Activated CD8-positive, alpha-beta T cell treated with anti-CD3 and anti-CD28 coated beads for 36 hours (primary cell): Measurements from ENCODE around the gene LAMA5. TPM values are rescaled to one million over a fixed set of nuclear protein-coding genes. Genes with fewer than 3 reads are reported as not detected.

ENCODE experiments used
- ATAC-seq: fragments of 200-7000 bp; cut with Tn5 transposase; one replicate; pipeline ENCODE4 v1.10.0; 2021; ENCODE audit warnings: mild to moderate bottlenecking, moderate library complexity
- CTCF ChIA-PET: fragments of 350-600 bp; sonication (Branson Sonifier 250); formaldehyde crosslinking; loops from one replicate; lab custom pipeline; 2021; ENCODE audit warnings: antibody characterized with exemption; lab: Charles Lee
- POLR2A ChIA-PET: fragments of 350-600 bp; sonication (Branson Sonifier 250); formaldehyde crosslinking; loops from one replicate; lab custom pipeline; 2021; ENCODE audit warnings: antibody characterized with exemption; lab: Charles Lee
- DNase-seq: peaks from one replicate; pipeline ENCODE4 v3.0.0-alpha.2; 2020
- H3K27ac Mint-ChIP-seq: one replicate; pipeline ENCODE4 v1.8.0; 2021; ENCODE audit warnings: mild to moderate bottlenecking, mixed read lengths
- H3K27me3 Mint-ChIP-seq: one replicate; pipeline ENCODE4 v1.8.0; 2021; ENCODE audit warnings: mixed read lengths
- H3K36me3 Mint-ChIP-seq: one replicate; pipeline ENCODE4 v1.8.0; 2021; ENCODE audit warnings: low read depth, mixed read lengths
- H3K4me1 Mint-ChIP-seq: one replicate; pipeline ENCODE4 v1.8.0; 2021; ENCODE audit warnings: low read depth, mixed read lengths
- H3K4me3 Mint-ChIP-seq: one replicate; pipeline ENCODE4 v1.8.0; 2021; ENCODE audit warnings: mild to moderate bottlenecking, moderate library complexity, mixed read lengths
- H3K9me3 Mint-ChIP-seq: one replicate; pipeline ENCODE4 v1.8.0; 2021; ENCODE audit warnings: mixed read lengths
- CTCF ChIP-seq: fragments of 200-600 bp; IDR thresholded peaks from one replicate; pipeline ENCODE4 v1.8.0; 2022; ENCODE audit warnings: antibody characterized with exemption, mild to moderate bottlenecking
- intact Hi-C: fragments of 100-400 bp; cut with micrococcal nuclease; formaldehyde crosslinking; loops from one replicate; pipeline ENCODE4 v1.10.0; 2022
- total RNA-seq, 2 experiments: library from RNA; stranded (reverse); gene quantifications; one replicate each; pipeline ENCODE4 v1.2.3, GENCODE V29; 2021

Gene LAMA5
- total RNA-seq, 2 experiments from 2014 or later = 0.25 to 0.76 TPM

GRCh38 chr20:62280303-62280702 lies 86.8 kb downstream of the LAMA5 start:
- no peak for TF ChIP-seq CTCF
- ATAC-seq (no peak), DNase-seq (no peak)
- POLR2A ChIA-PET = no interaction called here
- Mint-ChIP-seq H3K27me3 (no peaks in the 10 kb centered on the region), H3K27ac (no peak overlapping the region), H3K4me1 (no peaks in the 10 kb centered on the region), H3K9me3 (no peaks in the 10 kb centered on the region), H3K36me3 (peaks cover 9% of the 10 kb centered on the region), H3K4me3 (no peak overlapping the region)
- intact Hi-C loops = no loop called here
- CTCF ChIA-PET = no interaction called here

GRCh38 chr20:62277253-62277652 lies 89.9 kb downstream of the LAMA5 start:
- POLR2A ChIA-PET = no interaction called here
- Mint-ChIP-seq H3K27ac (no peak overlapping the region), H3K4me1 (no peaks in the 10 kb centered on the region), H3K27me3 (no peaks in the 10 kb centered on the region), H3K36me3 (peaks cover 9% of the 10 kb centered on the region), H3K9me3 (no peaks in the 10 kb centered on the region), H3K4me3 (no peak overlapping the region)
- CTCF ChIA-PET = no interaction called here
- ATAC-seq (no peak), DNase-seq (no peak)
- intact Hi-C loops = no loop called here
- no peak for TF ChIP-seq CTCF

GRCh38 chr20:62276439-62276838 lies 90.7 kb downstream of the LAMA5 start:
- H3K4me1 Mint-ChIP-seq = no peaks in the 10 kb centered on the region

GRCh38 chr20:62275219-62275618 lies 91.9 kb downstream of the LAMA5 start:
- H3K4me3 Mint-ChIP-seq = no peak overlapping the region
- ChIA-PET CTCF (no interaction called here), POLR2A (no interaction called here)
- no peak for DNase-seq
- H3K4me1 Mint-ChIP-seq = no peaks in the 10 kb centered on the region
- H3K9me3 Mint-ChIP-seq = no peaks in the 10 kb centered on the region
- no peak overlapping the region for H3K27ac Mint-ChIP-seq
- peaks cover 10% of the 10 kb centered on the region for H3K36me3 Mint-ChIP-seq
- intact Hi-C loops = no loop called here
- no peak for ATAC-seq
- H3K27me3 Mint-ChIP-seq = no peaks in the 10 kb centered on the region
- TF ChIP-seq CTCF = no peak

More at GRCh38 chr20:62276439-62276838, 90.7 kb downstream of the LAMA5 start:
- Mint-ChIP-seq H3K9me3 (no peaks in the 10 kb centered on the region), H3K27me3 (no peaks in the 10 kb centered on the region), H3K27ac (no peak overlapping the region), H3K36me3 (peaks cover 10% of the 10 kb centered on the region), H3K4me3 (no peak overlapping the region)
- DNase-seq = no peak
- POLR2A ChIA-PET = no interaction called here
- TF ChIP-seq CTCF = no peak
- no peak for ATAC-seq
- intact Hi-C loops = no loop called here
- CTCF ChIA-PET = no interaction called here

GRCh38 chr20:62274332-62274950 lies 92.7 kb downstream of the LAMA5 start:
- Mint-ChIP-seq H3K27ac (no peak overlapping the region), H3K4me3 (no peak overlapping the region), H3K36me3 (peaks cover 7% of the 10 kb centered on the region), H3K27me3 (no peaks in the 10 kb centered on the region), H3K9me3 (no peaks in the 10 kb centered on the region), H3K4me1 (no peaks in the 10 kb centered on the region)
- DNase-seq (no peak), ATAC-seq (no peak)
- TF ChIP-seq CTCF = no peak
- CTCF ChIA-PET = no interaction called here
- POLR2A ChIA-PET = no interaction called here
- intact Hi-C loops = no loop called here
